ENCODE data around the gene MRPL37. TPM values are rescaled to one million over a fixed set of nuclear protein-coding genes. Genes with fewer than 3 reads are reported as not detected.

The MRPL37 gene
- total and polyA plus RNA-seq, 5 donors from 2014 or later = 34.5 to 66.7 (median 64.6) TPM

DNA sequence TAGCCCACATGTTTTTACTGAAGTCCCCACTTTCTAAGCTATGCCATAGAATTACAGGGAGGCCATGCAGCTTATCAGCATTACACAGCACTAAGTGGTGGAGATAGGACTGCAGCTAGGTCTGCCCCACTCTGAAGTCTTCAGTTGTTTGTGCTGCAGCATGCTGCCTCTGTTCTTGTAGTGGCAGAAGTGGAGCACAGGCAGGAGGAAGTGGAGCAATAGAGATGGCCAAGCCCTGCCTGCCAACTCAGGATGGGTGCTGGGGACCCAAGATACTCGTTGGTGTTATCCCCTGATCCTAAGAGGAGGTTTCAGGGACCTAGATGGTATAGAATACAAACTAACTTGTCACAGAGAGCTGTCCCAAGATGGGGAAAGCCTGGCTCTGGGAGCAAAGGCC, 12.9 kb downstream of the MRPL37 start:
- ATAC-seq (ENCODE audit: low read depth in 2 of 2) (no peak), DNase-seq (no peak)
- no peak overlapping the region for H3K4me3 ChIP-seq (ENCODE audit: low read depth, low read length)
- peaks cover 0 to 2% (median 0%) of the 10 kb centered on the region in 7 donors for H3K9me3 Mint-ChIP-seq
- no peak overlapping the region for H3K27ac ChIP-seq (ENCODE audit: insufficient read depth, low read length, poor library complexity, severe bottlenecking)
- no peaks in the 10 kb centered on the region for H3K9me3 ChIP-seq (ENCODE audit: control insufficient read depth in 2 of 2, low read length in 2 of 2)
- H3K4me3 Mint-ChIP-seq = no peak overlapping the region
- no peaks in the 10 kb centered on the region for H3K27me3 ChIP-seq (ENCODE audit: control insufficient read depth, insufficient read depth, low read length)
- no peaks in the 10 kb centered on the region for H3K4me1 ChIP-seq (ENCODE audit: control insufficient read depth, insufficient read depth, low read length, poor library complexity, severe bottlenecking)
- H3K36me3 ChIP-seq (ENCODE audit: control insufficient read depth, insufficient read depth, low read length) = peaks cover 92% of the 10 kb centered on the region
- H3K4me1 Mint-ChIP-seq = peaks cover 0 to 15% (median 0%) of the 10 kb centered on the region in 4 donors
- no peaks in the 10 kb centered on the region for H3K27me3 Mint-ChIP-seq
- peaks cover 61% of the 10 kb centered on the region for H3K36me3 Mint-ChIP-seq
- no peak overlapping the region for H3K27ac Mint-ChIP-seq

DNA sequence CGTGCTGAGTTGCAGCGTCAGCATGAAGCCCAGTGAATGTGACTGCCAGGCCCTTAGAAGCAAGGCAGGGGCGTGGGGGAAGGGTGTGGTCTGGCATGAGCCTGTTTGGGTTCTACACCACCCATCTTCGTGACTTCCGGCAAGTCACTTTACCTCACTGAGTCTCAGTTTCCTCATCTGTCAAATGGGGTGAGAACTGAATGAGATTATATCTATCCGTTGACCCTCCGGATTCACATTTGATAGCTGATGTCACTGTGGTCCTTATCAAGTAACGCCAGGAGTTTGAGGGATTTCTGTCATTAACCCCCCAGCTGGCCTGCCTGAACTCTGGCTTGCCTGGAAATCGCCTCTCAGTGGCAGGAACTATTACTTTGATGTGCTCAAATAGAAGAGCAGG, 15.6 kb downstream of the MRPL37 start:
- DNase-seq = no peak
- Histone ChIP-seq H3K27me3 (ENCODE audit: control insufficient read depth, insufficient read depth, low read length) (no peaks in the 10 kb centered on the region), H3K4me3 (ENCODE audit: low read depth, low read length) (no peak overlapping the region), H3K27ac (ENCODE audit: insufficient read depth, low read length, poor library complexity, severe bottlenecking) (no peak overlapping the region), H3K36me3 (ENCODE audit: control insufficient read depth, insufficient read depth, low read length) (peaks cover 97% of the 10 kb centered on the region), H3K9me3 (ENCODE audit: control insufficient read depth in 2 of 2, low read length in 2 of 2) (no peaks in the 10 kb centered on the region), H3K4me1 (ENCODE audit: control insufficient read depth, insufficient read depth, low read length, poor library complexity, severe bottlenecking) (no peaks in the 10 kb centered on the region)
- H3K27me3 Mint-ChIP-seq = no peaks in the 10 kb centered on the region
- H3K27ac Mint-ChIP-seq = no peak overlapping the region
- H3K4me1 Mint-ChIP-seq = peaks cover 0 to 13% (median 0%) of the 10 kb centered on the region in 4 donors
- H3K9me3 Mint-ChIP-seq = peaks cover 0 to 2% (median 0%) of the 10 kb centered on the region in 7 donors
- no peak for ATAC-seq (ENCODE audit: low read depth in 2 of 2)
- no peak overlapping the region for H3K4me3 Mint-ChIP-seq
- H3K36me3 Mint-ChIP-seq = peaks cover 57% of the 10 kb centered on the region

DNA sequence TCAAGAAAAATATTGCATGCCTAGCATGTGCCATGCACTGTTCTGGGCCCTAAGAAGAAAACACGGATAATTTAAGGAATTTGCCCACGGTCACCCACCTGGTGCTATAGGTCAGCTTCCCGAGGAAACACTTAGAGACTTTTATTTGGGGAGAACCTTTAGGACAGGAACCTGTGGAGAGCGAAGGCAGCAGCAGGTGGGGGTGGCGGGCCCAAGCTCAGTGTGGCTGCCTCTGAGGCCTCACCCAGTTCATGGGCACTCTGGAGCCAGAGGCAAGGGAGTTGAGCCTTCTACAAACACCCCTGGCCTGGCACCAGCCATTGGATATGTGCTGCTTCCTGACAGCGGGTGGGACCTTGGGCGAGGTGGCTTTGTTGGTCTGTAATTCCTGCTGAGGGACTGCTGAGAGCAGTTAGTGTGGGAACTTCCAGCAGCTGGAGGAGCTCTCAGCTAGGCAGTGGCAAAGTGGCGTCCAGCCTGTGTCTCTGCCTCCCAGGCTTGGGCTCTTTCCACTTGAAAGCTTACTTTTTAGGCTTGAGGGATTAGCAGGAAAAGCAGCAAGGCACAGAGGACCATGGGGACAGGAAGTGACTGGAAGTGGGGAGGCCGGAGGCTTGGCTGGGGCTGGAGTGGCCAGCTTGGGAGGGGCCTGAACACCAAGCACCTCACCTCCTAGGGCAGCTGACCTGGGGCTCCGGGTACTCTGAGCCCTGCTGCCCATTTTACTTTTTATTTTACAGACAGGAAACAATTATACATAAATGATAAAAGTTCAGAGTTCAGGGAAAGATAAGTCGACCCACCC, 19.1 kb downstream of the MRPL37 start:
- ATAC-seq (ENCODE audit: low read depth in 2 of 2) (no peak), DNase-seq (no peak)
- peaks cover 0 to 9% (median 3%) of the 10 kb centered on the region in 4 donors for H3K4me1 Mint-ChIP-seq
- no peak overlapping the region for H3K4me3 Mint-ChIP-seq
- Histone ChIP-seq H3K27ac (ENCODE audit: insufficient read depth, low read length, poor library complexity, severe bottlenecking) (no peak overlapping the region), H3K27me3 (ENCODE audit: control insufficient read depth, insufficient read depth, low read length) (no peaks in the 10 kb centered on the region), H3K9me3 (ENCODE audit: control insufficient read depth in 2 of 2, low read length in 2 of 2) (no peaks in the 10 kb centered on the region), H3K4me3 (ENCODE audit: low read depth, low read length) (no peak overlapping the region), H3K36me3 (ENCODE audit: control insufficient read depth, insufficient read depth, low read length) (peaks cover 72% of the 10 kb centered on the region), H3K4me1 (ENCODE audit: control insufficient read depth, insufficient read depth, low read length, poor library complexity, severe bottlenecking) (no peaks in the 10 kb centered on the region)
- no peaks in the 10 kb centered on the region for H3K27me3 Mint-ChIP-seq
- peak overlapping the region in 2 of 3 donors; percentile 9 to 71 for H3K27ac Mint-ChIP-seq
- H3K9me3 Mint-ChIP-seq = peaks cover 0 to 2% (median 0%) of the 10 kb centered on the region in 7 donors
- H3K36me3 Mint-ChIP-seq = peaks cover 41% of the 10 kb centered on the region

DNA sequence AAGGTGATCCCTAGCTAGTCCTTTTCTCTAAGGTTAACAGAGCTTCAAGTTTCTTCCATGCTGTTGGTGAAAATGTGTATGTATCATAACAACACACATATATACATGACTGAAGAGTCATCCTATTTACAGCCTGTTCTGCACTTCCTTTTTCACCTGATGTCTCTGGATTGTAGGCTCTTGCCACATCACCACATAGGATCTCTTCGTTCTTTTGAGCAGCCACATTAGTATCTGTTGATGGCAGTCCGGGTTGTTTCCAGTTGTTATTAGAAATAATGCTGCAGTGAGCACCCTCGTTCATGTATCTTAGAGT, 19.7 kb downstream of the MRPL37 start:
- Histone ChIP-seq H3K27me3 (ENCODE audit: control insufficient read depth, insufficient read depth, low read length) (no peaks in the 10 kb centered on the region), H3K36me3 (ENCODE audit: control insufficient read depth, insufficient read depth, low read length) (peaks cover 66% of the 10 kb centered on the region), H3K4me1 (ENCODE audit: control insufficient read depth, insufficient read depth, low read length, poor library complexity, severe bottlenecking) (no peaks in the 10 kb centered on the region), H3K4me3 (ENCODE audit: low read depth, low read length) (no peak overlapping the region), H3K9me3 (ENCODE audit: control insufficient read depth in 2 of 2, low read length in 2 of 2) (no peaks in the 10 kb centered on the region), H3K27ac (ENCODE audit: insufficient read depth, low read length, poor library complexity, severe bottlenecking) (no peak overlapping the region)
- no peak for DNase-seq
- Mint-ChIP-seq H3K27ac (peak overlapping the region in 2 of 3 donors; percentile 5 to 71), H3K4me3 (no peak overlapping the region), H3K4me1 (peaks cover 0 to 9% (median 3%) of the 10 kb centered on the region in 4 donors), H3K36me3 (peaks cover 40% of the 10 kb centered on the region), H3K27me3 (no peaks in the 10 kb centered on the region), H3K9me3 (peaks cover 0 to 2% (median 0%) of the 10 kb centered on the region in 7 donors)
- no peak for ATAC-seq (ENCODE audit: low read depth in 2 of 2)

DNA sequence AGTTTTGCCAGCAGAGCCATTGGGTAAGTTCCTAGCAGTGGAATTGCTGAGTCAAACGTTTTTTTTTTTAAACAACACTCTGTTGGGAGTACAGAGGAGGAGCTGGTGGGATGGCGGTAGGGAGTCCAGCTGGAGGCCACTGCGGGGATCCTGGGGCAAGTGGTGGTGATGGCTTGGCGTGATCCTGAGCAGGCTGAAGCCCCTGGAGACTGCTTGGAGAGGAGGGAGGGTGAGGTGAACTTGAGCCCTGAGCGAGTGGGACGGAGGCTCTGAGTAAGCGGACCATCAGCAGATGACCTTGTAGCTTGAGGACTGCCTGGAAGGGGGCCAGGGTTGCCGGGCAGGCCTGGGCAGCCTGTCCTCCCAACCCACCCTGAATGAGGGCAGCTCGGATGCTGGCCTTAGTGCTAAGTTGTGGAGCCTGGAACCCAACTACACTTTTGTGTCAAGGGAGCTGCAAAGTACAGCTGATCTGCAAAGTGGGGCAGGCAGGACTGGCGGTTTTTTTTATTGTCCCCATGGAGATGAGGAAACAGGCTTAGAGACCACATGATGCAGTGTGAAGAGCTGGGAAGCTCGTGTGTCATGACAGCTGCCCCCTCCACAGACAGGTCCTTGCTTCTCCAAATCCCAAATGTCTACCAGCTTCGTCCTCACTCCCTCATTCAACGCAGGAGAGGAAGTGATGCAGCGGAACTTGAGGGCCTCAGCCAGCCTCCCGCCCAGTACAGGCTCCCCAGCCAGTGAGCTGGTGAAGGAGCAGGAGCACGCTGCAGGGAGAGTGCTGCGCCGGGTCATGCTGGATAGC, 20.2 kb downstream of the MRPL37 start:
- peak overlapping the region in 2 of 3 donors; percentile 38 to 71 for H3K27ac Mint-ChIP-seq

DNA sequence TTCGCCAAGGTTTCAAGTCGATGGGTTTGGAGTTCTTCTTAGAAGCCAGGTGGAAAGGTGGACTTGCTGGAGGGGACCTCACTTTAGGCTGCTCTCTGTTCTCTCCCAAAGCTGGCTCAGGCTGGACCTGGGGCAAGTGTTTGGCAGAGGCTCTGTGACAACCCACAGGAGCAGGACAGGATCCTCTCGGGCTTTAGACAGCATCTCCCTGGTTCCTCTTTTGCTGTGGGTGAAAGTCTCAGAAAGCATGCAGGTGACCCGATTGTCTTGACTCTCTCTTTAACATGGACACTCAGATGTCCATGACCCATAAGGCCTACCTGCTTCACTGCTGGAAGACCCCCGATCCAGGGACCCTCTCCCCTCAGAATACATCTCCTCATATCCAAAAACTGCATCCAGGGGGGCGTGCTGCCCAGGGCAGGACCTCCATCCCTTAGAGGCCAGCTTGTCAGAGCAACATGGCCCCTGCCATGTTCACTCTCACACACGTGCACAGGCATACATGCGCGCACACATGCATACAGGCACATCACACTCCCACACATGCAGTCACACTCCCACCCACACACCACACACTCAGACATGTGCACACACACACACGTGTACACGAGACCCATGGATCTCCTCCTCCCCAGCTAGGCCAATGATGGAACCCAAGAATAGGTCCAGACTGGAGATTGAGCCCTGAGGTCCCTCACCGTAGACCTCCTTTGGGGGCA, 21.3 kb downstream of the MRPL37 start:
- Mint-ChIP-seq H3K27me3 (no peaks in the 10 kb centered on the region), H3K4me3 (no peak overlapping the region), H3K9me3 (peaks cover 0 to 2% (median 0%) of the 10 kb centered on the region in 7 donors), H3K27ac (peak overlapping the region in 2 of 3 donors; percentile 36 to 53), H3K4me1 (peaks cover 0 to 9% (median 3%) of the 10 kb centered on the region in 4 donors), H3K36me3 (peaks cover 41% of the 10 kb centered on the region)
- Histone ChIP-seq H3K27me3 (ENCODE audit: control insufficient read depth, insufficient read depth, low read length) (no peaks in the 10 kb centered on the region), H3K9me3 (ENCODE audit: control insufficient read depth in 2 of 2, low read length in 2 of 2) (no peaks in the 10 kb centered on the region), H3K27ac (ENCODE audit: insufficient read depth, low read length, poor library complexity, severe bottlenecking) (no peak overlapping the region), H3K4me1 (ENCODE audit: control insufficient read depth, insufficient read depth, low read length, poor library complexity, severe bottlenecking) (no peaks in the 10 kb centered on the region), H3K4me3 (ENCODE audit: low read depth, low read length) (no peak overlapping the region), H3K36me3 (ENCODE audit: control insufficient read depth, insufficient read depth, low read length) (peaks cover 52% of the 10 kb centered on the region)
- DNase-seq (no peak), ATAC-seq (ENCODE audit: low read depth in 2 of 2) (no peak)

More for the DNA sequence above, 20.2 kb downstream of the MRPL37 start:
- Histone ChIP-seq H3K36me3 (ENCODE audit: control insufficient read depth, insufficient read depth, low read length) (peaks cover 62% of the 10 kb centered on the region), H3K9me3 (ENCODE audit: control insufficient read depth in 2 of 2, low read length in 2 of 2) (no peaks in the 10 kb centered on the region), H3K4me3 (ENCODE audit: low read depth, low read length) (no peak overlapping the region), H3K27me3 (ENCODE audit: control insufficient read depth, insufficient read depth, low read length) (no peaks in the 10 kb centered on the region), H3K4me1 (ENCODE audit: control insufficient read depth, insufficient read depth, low read length, poor library complexity, severe bottlenecking) (no peaks in the 10 kb centered on the region), H3K27ac (ENCODE audit: insufficient read depth, low read length, poor library complexity, severe bottlenecking) (no peak overlapping the region)
- Mint-ChIP-seq H3K4me1 (peaks cover 0 to 9% (median 3%) of the 10 kb centered on the region in 4 donors), H3K36me3 (peaks cover 42% of the 10 kb centered on the region), H3K4me3 (no peak overlapping the region), H3K9me3 (peaks cover 0 to 2% (median 0%) of the 10 kb centered on the region in 7 donors), H3K27me3 (no peaks in the 10 kb centered on the region)
- DNase-seq = no peak
- no peak for ATAC-seq (ENCODE audit: low read depth in 2 of 2)

DNA sequence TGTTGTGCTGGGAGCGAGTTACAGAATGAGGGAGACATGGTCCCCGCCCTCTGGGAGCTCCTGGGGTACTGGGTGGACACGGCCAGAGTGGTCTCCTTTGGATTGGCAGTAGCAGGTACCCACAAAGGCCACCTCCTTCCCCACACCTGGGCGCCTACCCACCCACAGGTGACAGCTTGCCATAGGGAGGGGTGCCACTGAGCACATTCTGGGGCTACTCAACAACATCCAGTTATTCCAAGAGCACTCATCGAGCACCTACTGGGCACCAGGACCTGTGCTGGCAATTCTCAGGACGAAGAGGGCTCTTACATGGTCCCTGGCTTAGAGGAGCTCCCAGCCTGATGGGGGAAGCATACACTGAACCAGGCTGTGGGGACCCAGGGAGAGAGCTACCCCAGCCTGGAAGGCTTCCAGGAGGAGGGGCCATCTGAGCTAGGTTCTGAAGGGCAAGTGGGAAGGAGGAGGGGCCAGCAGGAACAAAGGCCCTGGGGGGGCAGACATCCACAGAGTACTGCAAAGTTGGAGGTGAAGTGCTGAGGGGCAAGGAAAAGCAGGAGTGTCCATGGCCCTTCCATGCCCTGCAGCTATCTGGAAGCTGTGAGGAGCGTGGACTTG, 22.0 kb downstream of the MRPL37 start:
- peaks cover 36% of the 10 kb centered on the region for H3K36me3 Mint-ChIP-seq
- Histone ChIP-seq H3K9me3 (ENCODE audit: control insufficient read depth in 2 of 2, low read length in 2 of 2) (no peaks in the 10 kb centered on the region), H3K27ac (ENCODE audit: insufficient read depth, low read length, poor library complexity, severe bottlenecking) (no peak overlapping the region), H3K36me3 (ENCODE audit: control insufficient read depth, insufficient read depth, low read length) (peaks cover 45% of the 10 kb centered on the region), H3K27me3 (ENCODE audit: control insufficient read depth, insufficient read depth, low read length) (no peaks in the 10 kb centered on the region), H3K4me3 (ENCODE audit: low read depth, low read length) (no peak overlapping the region), H3K4me1 (ENCODE audit: control insufficient read depth, insufficient read depth, low read length, poor library complexity, severe bottlenecking) (no peaks in the 10 kb centered on the region)
- peaks cover 0 to 7% (median 3%) of the 10 kb centered on the region in 4 donors for H3K4me1 Mint-ChIP-seq
- ATAC-seq (ENCODE audit: low read depth in 2 of 2) (no peak), DNase-seq (no peak)
- H3K4me3 Mint-ChIP-seq = no peak overlapping the region
- H3K27ac Mint-ChIP-seq = peak overlapping the region in 2 of 3 donors; percentile 36 to 71
- no peaks in the 10 kb centered on the region for H3K27me3 Mint-ChIP-seq
- H3K9me3 Mint-ChIP-seq = peaks cover 0 to 2% (median 0%) of the 10 kb centered on the region in 7 donors

Data from CD4-positive, CD25-positive, alpha-beta regulatory T cell (primary cell).